ENCODE data around the gene DNPEP.

The DNPEP gene

DNA sequence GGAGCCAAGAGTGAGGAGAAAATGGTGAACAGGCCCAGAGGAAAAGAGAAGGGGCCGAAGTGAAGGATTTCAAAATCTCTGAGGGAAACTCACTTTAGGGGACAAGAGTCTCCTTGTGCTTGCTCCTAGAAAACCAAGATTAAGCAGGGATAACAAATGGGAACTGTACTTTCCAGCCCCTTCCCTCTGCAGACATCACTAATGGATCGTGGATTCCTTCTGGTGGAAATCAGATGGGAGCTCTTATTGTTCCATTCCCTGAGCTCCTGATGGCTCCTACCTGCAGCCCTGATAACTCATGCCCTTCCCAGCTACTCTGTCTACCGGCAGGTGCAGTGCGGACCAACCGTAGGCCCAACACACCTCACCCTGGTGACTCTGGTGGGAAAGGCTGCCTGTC, 34.6 kb downstream of the DNPEP start:
- no peak for DNase-seq

DNA sequence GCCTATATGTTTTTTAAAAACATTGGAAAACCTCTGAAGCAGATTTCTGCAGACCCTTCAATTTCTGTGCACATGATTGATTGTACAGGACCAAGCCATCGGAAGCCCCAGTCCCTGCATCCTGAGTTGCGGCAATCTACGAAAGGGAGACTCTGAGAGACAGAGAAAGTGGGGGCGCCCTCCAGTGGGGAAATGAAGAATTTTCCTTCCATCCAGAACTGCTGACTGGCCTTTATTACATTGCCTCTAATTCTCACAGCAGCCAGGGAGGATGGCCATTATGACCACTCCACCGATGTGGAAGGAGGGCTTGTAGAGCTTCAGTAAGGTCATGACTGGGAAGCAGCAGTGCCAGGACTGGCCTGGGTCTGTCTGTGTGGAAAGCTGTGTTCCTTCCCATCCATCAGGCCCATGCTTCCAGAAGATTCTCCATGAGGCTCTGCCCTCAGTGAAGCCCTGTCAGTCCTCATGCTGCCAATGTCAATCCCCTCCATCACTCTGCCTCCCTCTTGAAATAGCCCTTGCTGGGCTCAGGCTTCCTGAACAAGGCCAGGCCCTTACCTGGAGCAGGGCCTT, 35.2 kb downstream of the DNPEP start:
- DNase-seq: peak; percentile 39 to 55

DNA sequence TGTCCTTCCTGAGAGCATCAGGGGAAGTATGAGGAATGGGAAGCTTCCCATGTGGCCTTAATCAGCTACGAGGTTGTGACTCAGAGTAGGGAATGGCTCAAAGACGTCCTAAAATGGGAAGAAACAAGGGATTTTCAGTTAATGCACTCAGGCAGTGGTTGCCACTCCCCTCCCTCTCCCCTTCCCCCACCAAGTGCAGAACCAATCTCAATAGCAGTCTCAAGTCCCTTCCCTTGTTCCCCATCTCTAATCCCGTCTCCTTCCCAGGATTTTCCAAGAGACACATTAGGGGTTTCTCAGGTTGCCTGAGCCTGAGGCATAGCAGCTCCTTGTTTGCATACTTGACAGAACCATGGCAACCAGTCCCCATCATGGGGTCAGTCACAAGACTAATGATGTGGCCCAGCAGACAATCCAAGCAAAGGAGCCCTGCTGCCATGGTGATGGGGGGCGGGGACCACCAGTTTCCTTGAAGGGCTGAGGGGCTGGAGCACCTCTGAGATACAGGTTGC, 36.9 kb downstream of the DNPEP start:
- DNase-seq: no peak

DNA sequence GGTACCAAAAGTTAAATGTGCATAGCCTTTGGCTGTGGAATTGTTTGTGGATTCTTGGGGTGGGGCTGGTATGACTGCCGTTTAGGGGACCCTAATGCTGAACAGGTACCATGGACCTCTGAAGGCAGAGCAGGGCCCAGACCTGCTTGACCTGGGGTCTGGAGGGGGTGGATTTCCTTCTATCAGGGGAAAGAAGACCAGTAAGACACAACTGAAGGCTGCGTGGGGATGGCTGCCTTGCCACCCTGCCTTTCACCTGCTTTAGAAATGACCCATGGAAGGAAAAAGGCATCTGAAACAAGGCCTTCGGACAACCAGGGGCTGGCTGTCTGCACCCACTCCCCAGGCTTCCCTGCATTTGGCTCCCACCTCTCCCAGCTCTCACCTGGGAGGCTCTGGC, 37.5 kb downstream of the DNPEP start:
- DNase-seq: no peak

DNA sequence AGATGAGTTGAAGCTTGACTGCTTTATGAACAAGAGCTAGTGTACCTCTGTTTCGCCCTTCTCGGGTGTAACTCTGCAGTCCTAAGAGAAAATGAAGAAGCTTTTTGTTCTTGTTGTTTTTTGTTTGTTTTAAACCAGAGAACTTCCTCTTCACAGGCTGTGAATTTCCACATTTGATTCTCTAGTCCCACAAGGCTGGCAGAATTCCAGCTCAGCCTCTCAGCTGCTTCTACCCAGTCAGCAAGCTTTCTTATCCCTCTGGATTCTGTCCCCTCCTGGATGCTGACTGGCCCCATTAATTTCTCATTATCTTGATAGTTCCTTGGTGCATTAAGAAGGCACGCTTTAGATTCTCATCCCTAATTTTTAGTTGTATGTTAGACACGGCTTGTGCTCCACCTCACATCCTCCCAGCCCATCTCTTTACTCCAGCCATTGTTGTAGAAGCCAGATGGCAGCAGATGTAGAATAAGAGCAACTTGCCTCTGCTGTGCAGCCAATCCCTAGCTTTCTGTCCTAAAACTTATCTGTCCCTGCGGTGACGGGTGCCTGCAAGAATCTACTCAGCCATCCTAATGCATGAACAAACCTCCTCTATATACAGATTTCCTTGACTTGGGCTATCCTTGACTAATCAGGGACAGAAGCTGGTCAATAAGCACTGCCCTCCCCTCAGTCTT, 42.8 kb downstream of the DNPEP start:
- peak; percentile 2 to 3 for DNase-seq

DNA sequence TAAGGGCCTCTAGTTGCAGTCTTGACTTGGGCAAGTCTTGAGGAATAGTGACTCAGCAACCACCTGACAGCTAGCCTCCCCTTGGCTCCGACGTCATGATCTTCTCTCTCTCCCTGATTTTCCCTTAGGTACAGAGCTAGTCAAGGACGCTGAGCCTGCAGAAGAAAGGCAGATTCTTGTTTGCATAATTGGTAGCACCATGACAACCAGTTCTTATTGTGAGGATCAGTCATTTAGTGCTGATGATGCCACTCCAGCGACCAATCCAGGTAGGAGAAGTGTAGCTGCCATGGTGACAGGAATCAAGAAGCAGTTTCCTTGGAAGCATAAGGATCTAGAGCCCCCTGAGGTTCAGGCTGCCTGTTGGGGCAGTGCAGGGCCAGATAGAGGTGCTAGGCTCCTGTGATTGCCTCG, 52.3 kb downstream of the DNPEP start:
- DNase-seq: no peak

DNA sequence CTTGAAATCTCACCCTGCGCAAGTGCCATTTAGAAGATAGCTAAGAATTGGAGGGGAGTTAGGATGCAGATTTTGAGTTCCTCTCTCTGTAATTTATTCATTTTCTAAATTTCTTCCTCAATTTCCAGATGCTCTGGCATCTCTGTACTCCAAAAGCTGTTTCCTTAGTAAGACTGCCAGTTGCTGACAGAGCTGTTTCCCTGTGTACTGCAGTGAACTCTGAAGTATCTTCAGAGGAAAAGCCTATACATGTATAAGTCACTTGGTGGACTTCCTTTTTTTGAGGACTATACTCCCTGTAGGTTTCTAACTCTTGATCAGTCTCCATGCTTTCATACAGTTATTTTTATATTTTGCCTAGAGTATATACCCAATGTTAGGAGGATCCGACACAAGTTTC, 53.6 kb downstream of the DNPEP start:
- no peak for DNase-seq

DNA sequence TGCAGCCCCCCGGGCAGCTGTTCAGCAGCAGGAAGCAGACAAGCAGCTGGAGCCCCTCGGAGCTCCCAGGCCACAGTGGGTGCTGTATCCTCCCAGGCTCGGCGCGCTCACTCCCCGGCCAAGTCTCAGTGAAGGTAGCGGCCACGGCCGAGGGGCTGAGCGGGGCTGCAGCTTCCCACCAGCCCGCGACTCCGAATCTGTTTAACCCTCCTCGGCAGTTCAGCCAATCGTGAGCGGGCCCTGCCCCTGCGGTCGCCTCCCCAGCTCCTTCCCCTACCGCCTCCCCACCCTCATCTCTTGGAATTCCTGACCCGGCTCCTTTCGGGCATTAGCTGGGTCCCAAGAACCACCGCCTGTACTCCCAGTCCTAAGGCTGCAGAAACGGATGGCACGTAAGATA, 55.2 kb downstream of the DNPEP start, which contains the start of gene RESP18:
TSS of gene RESP18 (minus strand) at position 203 of the 400 bp plus-strand sequence.
- DNase-seq: no peak

DNA sequence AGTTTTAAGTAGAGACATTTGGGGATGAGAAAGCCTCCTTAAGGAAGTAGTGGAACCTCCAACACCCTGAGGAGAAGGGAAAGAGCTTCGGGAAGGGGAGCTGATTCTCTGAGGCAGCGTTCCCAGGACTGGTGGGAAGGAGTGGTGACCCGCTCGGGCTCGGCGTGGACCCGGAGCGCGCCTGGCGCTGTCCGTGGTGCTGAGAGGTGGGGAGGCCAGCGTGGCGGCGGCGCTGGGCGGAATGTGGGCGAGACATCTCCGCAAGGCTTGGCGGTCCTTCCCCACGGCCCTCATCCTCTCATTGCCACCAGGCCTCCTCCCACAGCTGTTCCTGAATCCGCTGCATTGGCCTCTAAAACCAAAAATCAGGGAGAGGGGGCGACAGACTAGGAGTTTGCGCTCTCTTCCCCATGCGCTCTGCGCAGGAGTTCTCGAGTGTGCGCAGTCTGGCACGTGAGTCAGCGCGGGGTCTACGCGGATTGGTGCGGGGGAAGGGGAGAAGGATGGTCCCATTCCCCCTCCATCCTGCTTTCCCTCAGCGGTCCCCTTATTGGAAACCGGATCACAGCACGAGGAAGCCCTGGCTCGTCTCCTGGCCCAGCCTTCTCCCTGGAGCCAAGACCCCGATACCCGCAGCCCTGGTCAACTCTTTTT, 56.0 kb downstream of the DNPEP start:
- DNase-seq: no peak

DNA sequence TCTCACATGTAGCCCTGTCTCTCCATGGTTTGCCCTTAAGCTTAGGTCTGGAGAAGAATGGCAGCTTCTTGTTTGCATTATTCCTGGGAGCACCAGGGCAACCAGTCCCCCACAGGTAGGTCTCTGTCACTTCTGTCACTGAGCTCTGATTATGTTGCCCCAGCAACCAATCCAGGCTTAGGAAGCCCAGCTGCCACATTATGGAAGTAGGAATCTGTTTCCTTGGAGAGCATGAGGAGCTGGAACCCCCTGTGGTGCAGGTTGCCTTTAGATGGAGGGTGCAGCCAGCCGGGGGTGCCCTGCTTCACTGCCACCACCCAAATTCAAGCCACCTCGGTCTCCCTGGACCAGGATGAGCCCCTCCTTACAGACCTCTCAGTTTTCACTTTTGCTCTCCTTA, 60.0 kb downstream of the DNPEP start:
- no peak for DNase-seq

DNA sequence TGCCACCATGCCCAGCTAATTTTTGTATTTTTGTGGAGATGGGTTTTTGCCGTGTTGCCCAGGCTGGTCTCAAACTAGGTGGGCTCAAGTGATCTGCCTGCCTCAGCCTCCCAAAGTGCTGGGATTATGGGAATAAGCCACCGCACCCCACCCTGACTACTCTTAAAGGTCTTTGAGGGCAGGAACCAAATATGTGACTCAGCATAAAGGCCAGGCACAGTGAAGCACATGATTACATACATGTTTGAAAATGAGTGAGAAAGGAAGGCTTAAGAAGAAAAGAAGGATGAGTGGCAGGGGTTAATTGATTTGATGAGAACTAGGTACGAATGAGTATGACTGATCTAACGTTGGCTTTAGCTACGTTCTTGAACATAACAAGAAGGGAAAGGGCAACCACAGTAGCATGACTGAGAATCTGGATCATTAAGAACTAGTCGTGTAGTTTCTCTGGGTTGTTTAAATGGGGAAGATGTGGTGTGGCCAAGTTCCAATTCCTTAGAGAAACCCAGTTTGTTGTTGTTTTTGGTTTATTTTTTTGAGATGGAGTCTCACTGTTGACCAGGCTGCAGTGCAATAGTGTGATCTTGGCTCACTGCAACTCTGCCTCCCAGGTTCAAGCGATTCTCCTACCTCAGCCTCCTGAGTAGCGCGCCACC, 61.9 kb downstream of the DNPEP start:
- no peak for DNase-seq

DNA sequence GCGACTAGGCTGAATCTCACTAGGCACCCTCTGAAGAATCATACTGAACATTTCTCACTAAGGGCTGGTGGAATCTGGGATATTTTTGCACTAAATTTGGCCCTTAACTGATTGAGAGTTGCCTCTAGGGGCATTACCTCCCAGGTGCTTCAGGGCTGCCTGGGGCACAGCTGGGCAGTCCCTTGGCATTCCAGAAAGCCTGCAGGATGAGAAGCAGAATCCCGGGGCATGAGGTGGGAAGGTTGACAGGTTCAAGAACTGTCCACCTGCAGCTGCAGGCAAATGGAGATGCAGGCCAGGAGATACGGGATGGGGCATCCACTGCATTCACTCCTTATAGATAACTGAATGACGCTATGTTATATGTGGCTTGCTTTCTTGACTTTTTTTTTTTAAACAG, 62.6 kb downstream of the DNPEP start:
- DNase-seq: no peak

DNA sequence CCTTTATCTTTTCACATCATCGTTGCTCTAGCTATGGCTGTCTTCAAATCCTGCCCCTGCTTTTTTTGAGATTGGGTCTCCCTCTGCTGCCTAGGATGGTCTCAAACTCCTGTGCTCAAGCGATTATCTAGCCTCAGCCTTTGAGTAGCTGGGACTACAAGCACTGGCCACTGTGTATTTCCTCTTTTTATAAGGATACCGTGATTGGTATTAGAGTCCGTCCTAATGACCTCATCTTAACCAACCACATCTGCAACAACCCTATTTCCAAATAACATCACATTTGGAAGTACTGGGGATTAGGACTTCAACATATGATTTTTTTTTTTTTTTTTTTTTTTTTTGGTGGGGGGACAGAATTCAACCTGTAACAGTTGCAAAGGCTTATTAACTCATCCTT, 64.3 kb downstream of the DNPEP start:
- DNase-seq: no peak

Data from AML-193 (cell line).